Mammary epithelial cell (primary cell): ENCODE results near the gene C20orf96.

Experiments used
- EZH2 ChIP-seq: IDR thresholded peaks from 2 replicates; pipeline ENCODE4 v1.6.1; 2012; ENCODE audit warnings: low read length, inconsistent platforms, borderline replicate concordance
- TF ChIP-seq, protein P1 (sequence below), 2 donors: IDR thresholded peaks in 1 of 2; conservative IDR thresholded peaks in 1 of 2; 2 replicates each; pipeline ENCODE4 v1.5.1; 2011 to 2012; ENCODE audit warnings: inconsistent platforms in 2 of 2, low read length in 2 of 2, mild to moderate bottlenecking in 2 of 2, control low read depth in 1 of 2, low read depth in 1 of 2; ENCODE audit not compliant: insufficient read depth in 1 of 2; ENCODE audit errors: extremely low read depth in 1 of 2

DNA sequence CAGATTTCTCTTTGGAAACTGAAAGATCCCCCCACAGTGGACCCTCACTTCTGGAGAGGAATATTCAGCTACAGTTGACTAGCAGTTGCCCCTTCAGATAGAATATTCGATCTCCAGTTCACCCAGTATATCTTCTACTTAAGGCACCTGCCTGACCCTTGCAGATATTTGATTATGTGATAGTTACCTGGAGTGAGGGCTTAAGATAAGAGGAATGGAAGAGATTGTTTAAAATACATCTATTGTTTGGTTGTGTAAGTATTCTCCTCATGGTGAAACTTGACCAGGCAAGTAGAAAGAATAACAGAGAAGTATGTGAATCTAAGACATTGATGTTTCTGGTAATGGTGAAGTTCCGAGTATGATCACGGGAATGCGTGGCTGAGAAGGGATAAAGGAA is 5.3 kb upstream of the C20orf96 start:
- TF ChIP-seq, protein P1, sequence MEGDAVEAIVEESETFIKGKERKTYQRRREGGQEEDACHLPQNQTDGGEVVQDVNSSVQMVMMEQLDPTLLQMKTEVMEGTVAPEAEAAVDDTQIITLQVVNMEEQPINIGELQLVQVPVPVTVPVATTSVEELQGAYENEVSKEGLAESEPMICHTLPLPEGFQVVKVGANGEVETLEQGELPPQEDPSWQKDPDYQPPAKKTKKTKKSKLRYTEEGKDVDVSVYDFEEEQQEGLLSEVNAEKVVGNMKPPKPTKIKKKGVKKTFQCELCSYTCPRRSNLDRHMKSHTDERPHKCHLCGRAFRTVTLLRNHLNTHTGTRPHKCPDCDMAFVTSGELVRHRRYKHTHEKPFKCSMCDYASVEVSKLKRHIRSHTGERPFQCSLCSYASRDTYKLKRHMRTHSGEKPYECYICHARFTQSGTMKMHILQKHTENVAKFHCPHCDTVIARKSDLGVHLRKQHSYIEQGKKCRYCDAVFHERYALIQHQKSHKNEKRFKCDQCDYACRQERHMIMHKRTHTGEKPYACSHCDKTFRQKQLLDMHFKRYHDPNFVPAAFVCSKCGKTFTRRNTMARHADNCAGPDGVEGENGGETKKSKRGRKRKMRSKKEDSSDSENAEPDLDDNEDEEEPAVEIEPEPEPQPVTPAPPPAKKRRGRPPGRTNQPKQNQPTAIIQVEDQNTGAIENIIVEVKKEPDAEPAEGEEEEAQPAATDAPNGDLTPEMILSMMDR (conservative IDR thresholded peaks at IDR 0.05 in 1 of 2, IDR thresholded peaks at IDR 0.05 in 1 of 2; ENCODE audit: extremely low read depth in 1 of 2, insufficient read depth in 1 of 2, low read depth in 1 of 2, low read length in 2 of 2): no peak
- TF ChIP-seq EZH2: no peak
